ENCODE measurements around the gene PRXL2A.

- TF ChIP-seq SIN3A (IDR thresholded peaks at IDR 0.05; ENCODE audit: borderline replicate concordance, insufficient read depth, low read length) (no peak), POLR2AphosphoS5 (IDR thresholded peaks at IDR 0.05; ENCODE audit: low read depth, low read length) (no peak), TAF1 (IDR thresholded peaks at IDR 0.05; ENCODE audit: borderline replicate concordance, insufficient read depth, low read length) (no peak), REST (IDR thresholded peaks at IDR 0.05; ENCODE audit: insufficient read depth in 1 of 2, low read depth in 2 of 2, low read length in 2 of 2) (no peak)
Measured at GRCh38 chr10:80474941-80475340, 66.6 kb downstream of the PRXL2A start.
